ENCODE results near the gene COL6A1. TPM values are rescaled to one million over a fixed set of nuclear protein-coding genes. Genes with fewer than 3 reads are reported as not detected.

COL6A1 gene
- total and polyA plus RNA-seq, 2 experiments from 2014 or later: 296 to 592 TPM

- no peak for DNase-seq (ENCODE audit: low spot score)
- H3K9me3 ChIP-seq (ENCODE audit: low read depth): no peaks in the 10 kb centered on the region
These were observed 16.3 kb upstream of the COL6A1 start for GRCh38 chr21:45965084-45965809.

DNA sequence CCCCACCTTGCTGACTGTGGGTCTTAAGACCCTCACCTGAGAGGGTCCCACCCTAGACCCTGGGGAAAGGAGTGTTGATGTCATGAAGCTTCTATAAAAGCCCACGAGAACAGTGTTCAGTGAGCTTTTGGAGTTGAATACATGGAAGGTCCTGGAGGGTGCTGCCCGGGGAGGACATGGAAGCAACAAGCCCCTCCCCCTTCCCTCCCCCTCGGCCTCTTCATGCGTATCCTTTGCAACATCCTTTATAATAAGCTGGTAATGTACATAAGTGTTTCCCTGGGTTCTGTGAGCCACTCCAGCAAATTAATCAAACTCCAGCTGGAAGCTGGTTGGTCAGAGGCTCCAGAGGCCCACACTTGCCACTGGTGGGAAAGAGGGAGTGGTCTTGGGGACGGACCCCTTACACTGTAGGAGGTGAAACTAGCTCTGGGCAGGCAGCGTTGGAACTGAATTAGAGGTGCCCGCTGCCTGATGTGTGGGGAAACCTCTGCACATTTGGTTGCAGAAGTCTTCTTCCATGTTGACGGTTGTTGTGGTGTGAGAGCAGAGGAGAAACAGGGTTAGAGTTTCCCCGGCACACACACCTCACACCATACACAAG lies 14.7 kb upstream of the COL6A1 start:
- peaks cover 23% of the 10 kb centered on the region for H3K4me1 ChIP-seq (ENCODE audit: insufficient read depth)
- no peak overlapping the region for H3K4me3 ChIP-seq
- no peak overlapping the region for H3K27ac ChIP-seq
- H3K9me2 ChIP-seq (replicated peaks; ENCODE audit: insufficient read depth): no peaks in the 10 kb centered on the region
- TF ChIP-seq EZH2phosphoT487 (IDR thresholded peaks at IDR 0.05; ENCODE audit: low read depth, severe bottlenecking, unreplicated experiment): no peak
- no peak for TF ChIP-seq EZH2 (IDR thresholded peaks at IDR 0.05; ENCODE audit: borderline replicate concordance)
- TF ChIP-seq, protein P1, sequence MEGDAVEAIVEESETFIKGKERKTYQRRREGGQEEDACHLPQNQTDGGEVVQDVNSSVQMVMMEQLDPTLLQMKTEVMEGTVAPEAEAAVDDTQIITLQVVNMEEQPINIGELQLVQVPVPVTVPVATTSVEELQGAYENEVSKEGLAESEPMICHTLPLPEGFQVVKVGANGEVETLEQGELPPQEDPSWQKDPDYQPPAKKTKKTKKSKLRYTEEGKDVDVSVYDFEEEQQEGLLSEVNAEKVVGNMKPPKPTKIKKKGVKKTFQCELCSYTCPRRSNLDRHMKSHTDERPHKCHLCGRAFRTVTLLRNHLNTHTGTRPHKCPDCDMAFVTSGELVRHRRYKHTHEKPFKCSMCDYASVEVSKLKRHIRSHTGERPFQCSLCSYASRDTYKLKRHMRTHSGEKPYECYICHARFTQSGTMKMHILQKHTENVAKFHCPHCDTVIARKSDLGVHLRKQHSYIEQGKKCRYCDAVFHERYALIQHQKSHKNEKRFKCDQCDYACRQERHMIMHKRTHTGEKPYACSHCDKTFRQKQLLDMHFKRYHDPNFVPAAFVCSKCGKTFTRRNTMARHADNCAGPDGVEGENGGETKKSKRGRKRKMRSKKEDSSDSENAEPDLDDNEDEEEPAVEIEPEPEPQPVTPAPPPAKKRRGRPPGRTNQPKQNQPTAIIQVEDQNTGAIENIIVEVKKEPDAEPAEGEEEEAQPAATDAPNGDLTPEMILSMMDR (IDR thresholded peaks at IDR 0.05; ENCODE audit: poor library complexity): no peak
- no peaks in the 10 kb centered on the region for H3K27me3 ChIP-seq
- 81% methylated on average over 9 of the region's 9 CpGs for WGBS (ENCODE audit: low lambda C conversion rate, missing lambda C conversion rate)
- DNase-seq (ENCODE audit: low spot score): no peak
- H4K20me1 ChIP-seq (ENCODE audit: insufficient read depth, poor library complexity, severe bottlenecking): no peaks in the 10 kb centered on the region
- no peaks in the 10 kb centered on the region for H3K79me2 ChIP-seq
- H3K36me3 ChIP-seq (replicated peaks; ENCODE audit: insufficient read depth, low read depth): no peaks in the 10 kb centered on the region
- H3K9me3 ChIP-seq (ENCODE audit: low read depth): no peaks in the 10 kb centered on the region
- H3K4me2 ChIP-seq: no peak overlapping the region
- H2AFZ ChIP-seq: no peak overlapping the region

More at GRCh38 chr21:45965084-45965809, 16.3 kb upstream of the COL6A1 start:
- H3K36me3 ChIP-seq (replicated peaks; ENCODE audit: insufficient read depth, low read depth): no peaks in the 10 kb centered on the region
- no peak overlapping the region for H3K4me3 ChIP-seq
- no peaks in the 10 kb centered on the region for H3K27me3 ChIP-seq
- H2AFZ ChIP-seq: no peak overlapping the region
- TF ChIP-seq EZH2 (IDR thresholded peaks at IDR 0.05; ENCODE audit: borderline replicate concordance): no peak
- no peak for TF ChIP-seq EZH2phosphoT487 (IDR thresholded peaks at IDR 0.05; ENCODE audit: low read depth, severe bottlenecking, unreplicated experiment)
- TF ChIP-seq, protein P1 (IDR thresholded peaks at IDR 0.05; ENCODE audit: poor library complexity): no peak
- WGBS (ENCODE audit: low lambda C conversion rate, missing lambda C conversion rate): 86% methylated on average over 4 of the region's 4 CpGs
- H3K4me2 ChIP-seq: no peak overlapping the region
- no peaks in the 10 kb centered on the region for H4K20me1 ChIP-seq (ENCODE audit: insufficient read depth, poor library complexity, severe bottlenecking)
- H3K79me2 ChIP-seq: no peaks in the 10 kb centered on the region
- H3K4me1 ChIP-seq (ENCODE audit: insufficient read depth): peaks cover 7% of the 10 kb centered on the region
- H3K27ac ChIP-seq: no peak overlapping the region
- no peaks in the 10 kb centered on the region for H3K9me2 ChIP-seq (replicated peaks; ENCODE audit: insufficient read depth)

DNA sequence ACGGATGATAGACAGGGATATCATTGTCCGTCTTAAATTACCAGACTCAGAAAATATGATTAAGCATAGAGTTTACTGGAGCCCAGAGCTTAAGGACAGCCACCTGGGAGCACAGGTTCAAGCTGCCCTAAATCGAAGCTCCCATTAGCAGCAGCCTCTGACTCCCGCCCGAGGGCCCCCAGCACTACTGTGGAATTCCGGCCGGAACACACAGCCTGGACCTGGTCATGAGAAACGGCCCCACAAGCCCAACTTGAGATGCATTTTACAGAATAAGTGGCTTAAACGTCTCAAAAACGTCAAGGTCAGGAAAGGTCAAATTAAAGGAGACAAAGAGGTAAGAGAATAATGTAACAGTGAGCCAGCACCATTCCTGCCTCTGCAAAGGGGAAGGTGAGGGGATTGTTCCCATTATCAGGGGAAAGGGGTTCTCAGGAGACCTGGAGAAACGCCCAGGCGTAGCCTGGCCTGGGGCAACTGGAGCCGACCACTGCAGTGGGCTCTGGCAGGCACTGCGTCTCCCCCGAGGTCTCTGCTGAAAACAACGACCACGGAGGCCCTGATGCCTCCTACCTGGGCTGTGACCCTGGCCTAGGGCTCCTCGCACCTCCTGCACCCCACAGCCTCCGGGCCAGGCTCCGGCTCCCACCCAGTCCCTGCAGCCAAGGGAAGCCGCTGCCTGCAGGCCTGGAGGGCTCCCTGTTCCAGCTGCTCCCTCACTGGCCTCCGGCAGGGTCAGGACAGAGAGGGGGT lies 11.5 kb upstream of the COL6A1 start:
- DNase-seq (ENCODE audit: low spot score): no peak
- Histone ChIP-seq H3K4me2 (peak overlapping the region; percentile 41), H3K36me3 (replicated peaks; ENCODE audit: insufficient read depth, low read depth) (no peaks in the 10 kb centered on the region), H3K9me2 (replicated peaks; ENCODE audit: insufficient read depth) (no peaks in the 10 kb centered on the region), H2AFZ (no peak overlapping the region), H3K4me3 (no peak overlapping the region), H4K20me1 (ENCODE audit: insufficient read depth, poor library complexity, severe bottlenecking) (no peaks in the 10 kb centered on the region), H3K27me3 (peaks cover 9% of the 10 kb centered on the region), H3K4me1 (ENCODE audit: insufficient read depth) (peaks cover 50% of the 10 kb centered on the region), H3K79me2 (no peaks in the 10 kb centered on the region), H3K27ac (no peak overlapping the region), H3K9me3 (ENCODE audit: low read depth) (no peaks in the 10 kb centered on the region)
- TF ChIP-seq EZH2 (IDR thresholded peaks at IDR 0.05; ENCODE audit: borderline replicate concordance) (no peak), EZH2phosphoT487 (IDR thresholded peaks at IDR 0.05; ENCODE audit: low read depth, severe bottlenecking, unreplicated experiment) (no peak)
- TF ChIP-seq, protein P1 (IDR thresholded peaks at IDR 0.05; ENCODE audit: poor library complexity): no peak
- 70% methylated on average over 22 of the region's 22 CpGs for WGBS (ENCODE audit: low lambda C conversion rate, missing lambda C conversion rate)

Data from hepatocyte (in vitro differentiated cells).